ENCODE measurements around the gene UBQLN1.

The UBQLN1 gene

DNA sequence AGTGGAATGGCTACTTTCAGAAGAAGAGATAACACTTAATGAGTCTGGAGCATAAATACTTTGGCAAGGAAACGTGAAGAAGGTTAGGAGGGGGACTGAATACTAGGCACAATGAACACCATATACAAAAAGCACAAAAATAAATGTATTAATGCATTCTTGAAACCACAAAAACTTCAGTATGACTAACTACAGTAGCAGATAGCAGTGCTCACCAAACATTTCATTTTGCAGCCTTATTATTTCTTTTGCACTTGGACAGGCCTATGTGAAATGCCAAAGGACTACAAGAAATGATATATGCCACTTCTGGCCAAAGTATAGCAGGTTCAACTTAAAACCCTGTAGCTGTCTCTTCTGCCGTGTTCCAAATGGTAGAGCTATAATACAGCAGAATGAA, 26.3 kb downstream of the UBQLN1 start:
- Histone ChIP-seq H3K27ac (ENCODE audit: low read length) (no peak overlapping the region), H3K4me3 (ENCODE audit: low read depth in 1 of 2, low read length in 2 of 2) (no peak overlapping the region), H3K4me1 (ENCODE audit: control insufficient read depth in 1 of 2, insufficient read depth in 2 of 2, low read length in 2 of 2) (peaks cover 0 to 5% of the 10 kb centered on the region in 2 donors), H3K27me3 (ENCODE audit: low read depth, low read length) (no peaks in the 10 kb centered on the region), H3K36me3 (ENCODE audit: control insufficient read depth in 1 of 2, insufficient read depth in 2 of 2, low read length in 2 of 2) (peaks cover 34 to 36% of the 10 kb centered on the region in 2 donors), H3K9me3 (ENCODE audit: control insufficient read depth in 1 of 2, low read length in 2 of 2) (no peaks in the 10 kb centered on the region)

DNA sequence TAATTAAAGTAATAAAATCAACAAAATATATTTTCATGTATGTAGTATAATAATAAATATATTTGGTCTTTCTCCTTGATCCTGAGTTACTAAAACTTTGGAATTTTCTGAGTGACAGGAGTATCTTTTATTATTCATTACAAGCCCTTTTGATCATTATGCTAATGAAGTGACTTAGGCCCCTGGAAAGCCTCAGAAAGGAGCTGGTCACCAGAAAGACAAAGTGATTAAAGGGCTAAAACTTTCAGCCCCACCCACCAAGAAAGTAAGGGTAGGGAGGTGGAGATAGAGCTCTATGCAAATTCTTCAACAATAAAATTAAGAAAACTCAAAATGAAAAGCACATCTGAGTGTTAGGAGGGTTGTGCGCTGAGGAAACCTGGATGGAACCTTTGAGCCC, 27.5 kb downstream of the UBQLN1 start:
- no peak overlapping the region for H3K27ac ChIP-seq (ENCODE audit: low read length)
- H3K36me3 ChIP-seq (ENCODE audit: control insufficient read depth in 1 of 2, insufficient read depth in 2 of 2, low read length in 2 of 2) = peaks cover 40 to 44% of the 10 kb centered on the region in 2 donors
- no peaks in the 10 kb centered on the region for H3K4me1 ChIP-seq (ENCODE audit: control insufficient read depth in 1 of 2, insufficient read depth in 2 of 2, low read length in 2 of 2)
- no peaks in the 10 kb centered on the region for H3K9me3 ChIP-seq (ENCODE audit: control insufficient read depth in 1 of 2, low read length in 2 of 2)
- H3K4me3 ChIP-seq (ENCODE audit: low read depth in 1 of 2, low read length in 2 of 2) = no peak overlapping the region
- no peaks in the 10 kb centered on the region for H3K27me3 ChIP-seq (ENCODE audit: low read depth, low read length)

DNA sequence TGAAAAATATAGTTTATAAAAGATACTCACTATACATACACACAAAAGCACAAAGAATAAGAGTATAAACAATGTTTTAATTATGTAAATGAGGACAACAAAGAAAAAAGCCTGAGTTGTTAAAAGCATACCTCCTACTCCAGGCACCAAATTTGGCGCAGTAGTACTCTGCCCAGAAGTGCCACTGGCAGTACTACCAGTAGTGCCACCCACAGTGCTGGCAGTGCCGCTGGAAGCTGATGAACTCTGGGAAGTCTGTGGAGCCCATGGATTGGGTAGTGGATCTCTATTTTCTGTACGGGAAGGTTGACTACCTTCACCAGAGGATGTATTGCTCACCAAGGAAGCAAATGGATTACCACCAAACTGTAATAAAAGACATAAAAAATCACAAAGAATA, 30.2 kb downstream of the UBQLN1 start:
- Histone ChIP-seq H3K4me1 (ENCODE audit: control insufficient read depth in 1 of 2, insufficient read depth in 2 of 2, low read length in 2 of 2) (no peaks in the 10 kb centered on the region), H3K27ac (ENCODE audit: low read length) (no peak overlapping the region), H3K36me3 (ENCODE audit: control insufficient read depth in 1 of 2, insufficient read depth in 2 of 2, low read length in 2 of 2) (peaks cover 50 to 53% of the 10 kb centered on the region in 2 donors), H3K4me3 (ENCODE audit: low read depth in 1 of 2, low read length in 2 of 2) (no peak overlapping the region), H3K27me3 (ENCODE audit: low read depth, low read length) (no peaks in the 10 kb centered on the region), H3K9me3 (ENCODE audit: control insufficient read depth in 1 of 2, low read length in 2 of 2) (no peaks in the 10 kb centered on the region)

DNA sequence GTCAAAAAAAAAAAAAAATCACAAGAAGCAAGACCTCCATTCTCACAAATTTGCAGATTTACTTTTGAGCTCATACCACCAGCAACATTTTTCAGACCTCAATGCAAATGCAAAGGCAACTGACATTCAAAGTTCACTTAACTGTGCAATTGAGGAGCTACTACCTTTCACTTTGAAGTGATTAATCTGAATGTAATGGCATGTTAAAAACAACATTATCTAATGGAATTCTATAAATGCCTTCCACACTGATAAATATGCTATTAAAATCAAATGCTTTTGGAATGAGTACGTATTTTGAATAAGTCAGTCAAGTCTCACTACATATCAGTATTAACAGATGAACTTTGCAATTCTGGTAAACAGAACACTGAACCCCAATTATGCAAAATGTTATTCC, 32.3 kb downstream of the UBQLN1 start:
- no peak overlapping the region for H3K4me3 ChIP-seq (ENCODE audit: low read depth in 1 of 2, low read length in 2 of 2)
- H3K36me3 ChIP-seq (ENCODE audit: control insufficient read depth in 1 of 2, insufficient read depth in 2 of 2, low read length in 2 of 2) = peaks cover 34 to 51% of the 10 kb centered on the region in 2 donors
- H3K27me3 ChIP-seq (ENCODE audit: low read depth, low read length) = no peaks in the 10 kb centered on the region
- no peak overlapping the region for H3K27ac ChIP-seq (ENCODE audit: low read length)
- H3K4me1 ChIP-seq (ENCODE audit: control insufficient read depth in 1 of 2, insufficient read depth in 2 of 2, low read length in 2 of 2) = no peaks in the 10 kb centered on the region
- no peaks in the 10 kb centered on the region for H3K9me3 ChIP-seq (ENCODE audit: control insufficient read depth in 1 of 2, low read length in 2 of 2)

DNA sequence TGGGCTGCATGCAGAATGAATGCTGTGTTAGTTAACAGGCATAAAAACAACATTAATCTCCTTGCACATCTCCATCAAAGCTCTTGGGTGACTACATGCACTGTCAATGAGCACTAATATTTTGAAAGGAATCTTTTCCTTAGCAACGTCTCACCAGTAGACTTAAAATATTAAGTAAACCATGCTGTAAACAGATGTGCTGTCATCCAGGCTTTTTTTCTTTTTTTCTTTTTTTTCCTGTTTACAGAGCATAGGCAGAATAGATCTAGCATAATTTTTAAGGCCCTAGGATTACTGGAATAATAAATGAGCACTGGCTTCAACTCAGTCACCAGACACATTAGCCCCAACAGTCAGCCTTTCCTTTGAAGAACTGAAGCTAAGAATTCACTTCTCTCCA, 36.3 kb downstream of the UBQLN1 start:
- H3K4me3 ChIP-seq (ENCODE audit: low read depth in 1 of 2, low read length in 2 of 2) = no peak overlapping the region
- no peaks in the 10 kb centered on the region for H3K27me3 ChIP-seq (ENCODE audit: low read depth, low read length)
- no peaks in the 10 kb centered on the region for H3K9me3 ChIP-seq (ENCODE audit: control insufficient read depth in 1 of 2, low read length in 2 of 2)
- peaks cover 20 to 47% of the 10 kb centered on the region in 2 donors for H3K36me3 ChIP-seq (ENCODE audit: control insufficient read depth in 1 of 2, insufficient read depth in 2 of 2, low read length in 2 of 2)
- H3K27ac ChIP-seq (ENCODE audit: low read length) = no peak overlapping the region
- no peaks in the 10 kb centered on the region for H3K4me1 ChIP-seq (ENCODE audit: control insufficient read depth in 1 of 2, insufficient read depth in 2 of 2, low read length in 2 of 2)

DNA sequence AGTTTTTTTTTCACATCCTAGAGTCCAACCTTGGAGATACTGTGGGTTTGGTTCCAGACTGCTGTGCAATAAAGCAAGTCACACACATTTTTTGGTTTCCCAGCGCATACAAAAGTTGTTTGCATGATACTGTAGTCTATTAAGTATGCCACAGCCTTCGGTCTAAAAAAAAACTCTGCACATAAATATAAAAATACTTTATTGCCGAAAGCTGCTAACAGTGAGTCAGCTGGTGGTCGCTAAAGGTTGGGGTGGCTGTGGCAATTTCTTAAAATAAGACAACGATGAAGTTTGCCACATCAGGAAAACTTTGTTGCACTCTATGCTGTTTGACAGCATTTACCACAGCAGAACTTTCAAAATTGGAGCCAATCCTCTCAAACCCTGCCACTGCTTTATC, 37.4 kb downstream of the UBQLN1 start:
- no peak overlapping the region for H3K27ac ChIP-seq (ENCODE audit: low read length)
- peaks cover 17 to 43% of the 10 kb centered on the region in 2 donors for H3K36me3 ChIP-seq (ENCODE audit: control insufficient read depth in 1 of 2, insufficient read depth in 2 of 2, low read length in 2 of 2)
- H3K27me3 ChIP-seq (ENCODE audit: low read depth, low read length) = no peaks in the 10 kb centered on the region
- no peaks in the 10 kb centered on the region for H3K4me1 ChIP-seq (ENCODE audit: control insufficient read depth in 1 of 2, insufficient read depth in 2 of 2, low read length in 2 of 2)
- no peak overlapping the region for H3K4me3 ChIP-seq (ENCODE audit: low read depth in 1 of 2, low read length in 2 of 2)
- no peaks in the 10 kb centered on the region for H3K9me3 ChIP-seq (ENCODE audit: control insufficient read depth in 1 of 2, low read length in 2 of 2)

DNA sequence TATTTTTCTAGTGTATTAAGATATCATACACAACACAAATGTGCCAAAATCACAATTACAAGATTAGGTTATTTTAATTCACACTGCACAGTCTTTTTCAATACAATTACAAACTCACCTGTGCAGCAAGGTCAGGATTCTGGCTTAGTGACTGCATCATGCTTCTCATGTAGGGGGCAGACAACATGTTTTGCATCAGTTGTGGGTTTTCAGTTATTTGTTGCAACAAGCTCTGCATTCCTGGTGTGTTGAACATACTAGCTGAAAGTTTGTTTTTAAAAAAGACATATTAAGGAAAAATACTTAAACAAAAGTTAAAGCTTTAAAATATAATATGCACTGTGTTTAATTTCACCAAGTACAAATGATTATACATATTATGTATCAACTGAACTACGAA, 38.7 kb downstream of the UBQLN1 start:
- H3K4me1 ChIP-seq (ENCODE audit: control insufficient read depth in 1 of 2, insufficient read depth in 2 of 2, low read length in 2 of 2) = no peaks in the 10 kb centered on the region
- H3K4me3 ChIP-seq (ENCODE audit: low read depth in 1 of 2, low read length in 2 of 2) = no peak overlapping the region
- H3K27me3 ChIP-seq (ENCODE audit: low read depth, low read length) = no peaks in the 10 kb centered on the region
- no peaks in the 10 kb centered on the region for H3K9me3 ChIP-seq (ENCODE audit: control insufficient read depth in 1 of 2, low read length in 2 of 2)
- no peak overlapping the region for H3K27ac ChIP-seq (ENCODE audit: low read length)
- H3K36me3 ChIP-seq (ENCODE audit: control insufficient read depth in 1 of 2, insufficient read depth in 2 of 2, low read length in 2 of 2) = peaks cover 14 to 48% of the 10 kb centered on the region in 2 donors

DNA sequence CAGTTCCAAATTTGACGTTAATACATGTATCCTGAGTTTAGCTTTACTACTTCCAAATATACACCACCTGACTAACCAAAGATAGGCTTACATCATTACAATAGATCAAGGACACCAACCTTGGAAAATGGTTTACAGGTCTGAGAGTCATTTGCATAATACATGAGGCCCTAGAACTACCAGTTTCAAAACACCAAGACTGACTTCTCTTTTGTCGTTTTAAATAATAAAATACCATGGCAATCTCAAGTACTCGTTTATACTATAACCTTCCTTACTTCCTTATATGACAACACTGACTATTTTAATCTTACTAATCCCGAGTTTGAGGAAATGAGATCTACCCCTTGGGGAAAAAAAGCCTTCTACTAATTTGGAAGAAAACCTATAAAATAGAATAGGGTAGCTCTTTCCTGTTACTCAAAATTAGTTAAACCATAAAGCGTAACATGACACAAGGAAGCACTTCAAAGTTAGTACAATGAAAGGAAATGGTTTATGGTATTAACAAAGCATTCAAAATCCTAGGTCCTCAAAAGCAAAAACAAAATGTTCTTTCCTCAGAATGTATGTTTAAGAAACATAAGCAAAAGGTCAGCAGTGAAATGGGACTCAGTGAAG, 42.1 kb downstream of the UBQLN1 start:
- Histone ChIP-seq H3K4me3 (ENCODE audit: low read depth in 1 of 2, low read length in 2 of 2) (no peak overlapping the region), H3K27me3 (ENCODE audit: low read depth, low read length) (no peaks in the 10 kb centered on the region), H3K9me3 (ENCODE audit: control insufficient read depth in 1 of 2, low read length in 2 of 2) (no peaks in the 10 kb centered on the region), H3K27ac (ENCODE audit: low read length) (no peak overlapping the region), H3K4me1 (ENCODE audit: control insufficient read depth in 1 of 2, insufficient read depth in 2 of 2, low read length in 2 of 2) (no peaks in the 10 kb centered on the region), H3K36me3 (ENCODE audit: control insufficient read depth in 1 of 2, insufficient read depth in 2 of 2, low read length in 2 of 2) (peaks cover 38 to 60% of the 10 kb centered on the region in 2 donors)

DNA sequence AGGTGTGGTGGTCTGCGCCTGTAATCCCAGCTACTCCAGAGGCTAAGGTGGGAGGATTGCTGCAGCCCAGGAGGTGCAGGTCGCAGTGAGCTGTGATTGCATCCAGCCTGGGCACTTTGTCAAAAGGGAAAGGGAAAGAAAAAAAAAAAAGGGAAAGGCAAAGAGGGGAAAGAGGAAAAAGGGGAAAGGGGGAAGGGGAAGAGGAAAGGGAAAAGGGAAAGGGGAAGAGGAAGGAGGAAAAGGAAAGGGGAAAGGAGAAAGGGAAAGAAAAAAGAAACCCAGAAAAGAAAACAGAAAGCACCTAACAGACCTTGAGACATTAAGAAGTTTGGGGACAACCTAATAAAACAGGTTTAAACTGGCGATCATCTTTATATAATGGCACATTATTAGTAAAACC, 44.8 kb downstream of the UBQLN1 start:
- no peaks in the 10 kb centered on the region for H3K4me1 ChIP-seq (ENCODE audit: control insufficient read depth in 1 of 2, insufficient read depth in 2 of 2, low read length in 2 of 2)
- H3K9me3 ChIP-seq (ENCODE audit: control insufficient read depth in 1 of 2, low read length in 2 of 2) = no peaks in the 10 kb centered on the region
- no peak overlapping the region for H3K4me3 ChIP-seq (ENCODE audit: low read depth in 1 of 2, low read length in 2 of 2)
- H3K27me3 ChIP-seq (ENCODE audit: low read depth, low read length) = no peaks in the 10 kb centered on the region
- no peak overlapping the region for H3K27ac ChIP-seq (ENCODE audit: low read length)
- peaks cover 48 to 57% of the 10 kb centered on the region in 2 donors for H3K36me3 ChIP-seq (ENCODE audit: control insufficient read depth in 1 of 2, insufficient read depth in 2 of 2, low read length in 2 of 2)

DNA sequence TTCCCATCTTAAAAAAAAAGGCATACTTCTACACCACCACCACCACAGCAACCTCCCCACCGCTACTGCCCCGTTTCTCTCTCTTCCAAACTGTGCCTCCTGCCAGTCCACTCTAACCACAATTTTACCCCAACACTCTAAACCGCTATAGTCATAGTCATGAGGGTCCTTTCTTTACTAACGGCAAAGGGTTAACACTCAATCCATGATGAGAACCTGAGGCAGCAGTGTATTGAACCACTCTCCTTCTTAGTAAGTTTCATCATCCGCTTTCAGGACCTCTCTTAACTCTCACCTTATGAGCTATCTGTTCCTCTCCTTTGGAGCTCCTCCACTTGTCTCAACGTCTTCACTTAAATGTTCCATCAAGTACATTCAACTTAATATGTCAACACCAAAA, 50.8 kb downstream of the UBQLN1 start:
- H3K4me1 ChIP-seq (ENCODE audit: control insufficient read depth in 1 of 2, insufficient read depth in 2 of 2, low read length in 2 of 2) = no peaks in the 10 kb centered on the region
- H3K9me3 ChIP-seq (ENCODE audit: control insufficient read depth in 1 of 2, low read length in 2 of 2) = no peaks in the 10 kb centered on the region
- H3K27me3 ChIP-seq (ENCODE audit: low read depth, low read length) = no peaks in the 10 kb centered on the region
- peaks cover 61 to 65% of the 10 kb centered on the region in 2 donors for H3K36me3 ChIP-seq (ENCODE audit: control insufficient read depth in 1 of 2, insufficient read depth in 2 of 2, low read length in 2 of 2)
- no peak overlapping the region for H3K27ac ChIP-seq (ENCODE audit: low read length)
- H3K4me3 ChIP-seq (ENCODE audit: low read depth in 1 of 2, low read length in 2 of 2) = no peak overlapping the region

DNA sequence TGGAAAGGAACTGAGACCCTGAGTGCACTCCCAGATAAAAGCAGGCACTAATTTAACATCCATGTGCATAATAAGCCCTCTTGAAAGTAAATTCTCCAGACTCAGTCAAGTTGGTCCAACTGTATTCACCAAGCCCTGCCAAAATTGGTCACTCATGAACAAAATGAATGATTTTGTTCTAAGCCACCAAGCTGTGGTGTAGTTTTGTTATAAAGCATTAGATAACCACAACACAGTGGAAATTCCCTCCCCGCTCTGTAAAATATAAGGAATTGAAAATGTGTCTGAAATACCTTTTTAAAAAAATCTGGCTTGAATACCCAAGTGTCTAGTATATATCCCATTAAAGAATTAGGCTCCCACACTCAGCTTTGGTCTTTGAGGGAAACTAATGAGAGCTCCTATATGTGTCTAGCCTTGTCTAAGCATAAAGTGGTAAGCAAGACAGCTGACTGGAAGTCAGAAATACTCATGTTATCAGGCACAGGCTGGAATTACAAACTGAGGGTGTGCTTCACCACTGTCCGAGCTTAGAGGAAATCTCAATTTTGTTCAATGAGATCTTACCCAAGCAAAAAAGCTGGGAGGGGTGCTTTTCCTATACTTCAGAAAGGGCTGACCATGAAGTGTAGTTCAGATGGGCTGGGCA, 51.6 kb downstream of the UBQLN1 start:
- H3K36me3 ChIP-seq (ENCODE audit: control insufficient read depth in 1 of 2, insufficient read depth in 2 of 2, low read length in 2 of 2) = peaks cover 61 to 63% of the 10 kb centered on the region in 2 donors

DNA sequence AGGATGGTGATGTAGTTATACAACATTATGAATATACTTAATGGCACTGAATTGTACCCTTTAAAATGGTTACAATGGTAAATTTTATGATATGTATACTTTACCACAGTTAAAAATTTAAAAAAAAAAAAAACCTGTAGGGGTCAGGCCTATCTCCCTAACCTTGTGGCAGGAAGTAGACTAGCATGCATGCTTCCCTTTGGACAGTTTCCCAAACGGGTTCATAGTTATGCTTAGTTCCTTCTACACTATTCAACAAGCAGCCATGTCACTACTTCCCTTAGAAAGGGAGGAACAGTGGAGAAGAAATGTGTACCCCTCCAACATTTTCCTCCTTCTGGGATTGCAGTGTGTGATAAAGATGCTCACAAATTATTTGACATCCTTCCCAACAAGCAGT, 52.3 kb downstream of the UBQLN1 start:
- peaks cover 57 to 58% of the 10 kb centered on the region in 2 donors for H3K36me3 ChIP-seq (ENCODE audit: control insufficient read depth in 1 of 2, insufficient read depth in 2 of 2, low read length in 2 of 2)
- no peaks in the 10 kb centered on the region for H3K27me3 ChIP-seq (ENCODE audit: low read depth, low read length)
- H3K4me3 ChIP-seq (ENCODE audit: low read depth in 1 of 2, low read length in 2 of 2) = no peak overlapping the region
- no peaks in the 10 kb centered on the region for H3K9me3 ChIP-seq (ENCODE audit: control insufficient read depth in 1 of 2, low read length in 2 of 2)
- H3K27ac ChIP-seq (ENCODE audit: low read length) = no peak overlapping the region
- H3K4me1 ChIP-seq (ENCODE audit: control insufficient read depth in 1 of 2, insufficient read depth in 2 of 2, low read length in 2 of 2) = no peaks in the 10 kb centered on the region

More for the DNA sequence above, 51.6 kb downstream of the UBQLN1 start:
- no peak overlapping the region for H3K27ac ChIP-seq (ENCODE audit: low read length)
- H3K4me1 ChIP-seq (ENCODE audit: control insufficient read depth in 1 of 2, insufficient read depth in 2 of 2, low read length in 2 of 2) = no peaks in the 10 kb centered on the region
- H3K4me3 ChIP-seq (ENCODE audit: low read depth in 1 of 2, low read length in 2 of 2) = no peak overlapping the region
- H3K27me3 ChIP-seq (ENCODE audit: low read depth, low read length) = no peaks in the 10 kb centered on the region
- H3K9me3 ChIP-seq (ENCODE audit: control insufficient read depth in 1 of 2, low read length in 2 of 2) = no peaks in the 10 kb centered on the region

Measured in muscle layer of duodenum (tissue), 2 donors.